GM12878 (cell line): Measurements from ENCODE around the gene DNASE1. TPM values are rescaled to one million over a fixed set of nuclear protein-coding genes. Genes with fewer than 3 reads are reported as not detected.
A peak's percentile ranks its signal among the peaks of the same experiment; 100 is the strongest.

Experiments used
- ASH2L ChIP-seq: fragments of 300-600, 200-600 bp; sonication (generic); IDR thresholded peaks from 2 replicates; pipeline ENCODE4 v1.6.1; 2017; ENCODE audit warnings: low read depth, mild to moderate bottlenecking, borderline replicate concordance
- BCL11A ChIP-seq: IDR thresholded peaks from 2 replicates; pipeline ENCODE4 v1.6.1; 2011; ENCODE audit warnings: low read depth, low read length
- CEBPB ChIP-seq, 2 experiments: fragments of 150-350 bp in 1 of 2; IDR thresholded peaks; 2 replicates each; pipeline ENCODE4 v1.6.1; 2012 to 2014; ENCODE audit warnings: low read depth in 2 of 2, low read length in 2 of 2, borderline replicate concordance in 1 of 2, inconsistent platforms in 1 of 2
- CHD1 ChIP-seq: IDR thresholded peaks from 2 replicates; pipeline ENCODE4 v1.6.1; 2012; ENCODE audit warnings: low read depth, low read length, improper control_type of control experiment
- CREB1 ChIP-seq: IDR thresholded peaks from 2 replicates; pipeline ENCODE4 v1.6.1; 2012; ENCODE audit warnings: low read depth, mild to moderate bottlenecking, inconsistent platforms
- ETV6 ChIP-seq, 2 experiments: fragments of 450-650 bp in 1 of 2; IDR thresholded peaks in 1 of 2; conservative IDR thresholded peaks in 1 of 2; 2 replicates each; pipeline ENCODE4 v1.6.1; 2014; ENCODE audit warnings: antibody characterized with exemption in 1 of 2, borderline replicate concordance in 1 of 2, low read depth in 1 of 2, mild to moderate bottlenecking in 1 of 2, moderate library complexity in 1 of 2
- HCFC1 ChIP-seq: fragments of 150-350 bp; IDR thresholded peaks from 2 replicates; pipeline ENCODE4 v1.6.1; 2014; ENCODE audit warnings: low read length
- HDAC6 ChIP-seq: fragments of 200-600 bp; sonication (generic); IDR thresholded peaks from one replicate; pipeline ENCODE4 v1.8.0; 2017; ENCODE audit warnings: antibody characterized with exemption; ENCODE audit not compliant: unreplicated experiment
- KDM1A ChIP-seq: fragments of 200-600 bp; sonication (generic); IDR thresholded peaks from 2 replicates; pipeline ENCODE4 v1.6.1; 2016; ENCODE audit warnings: borderline replicate concordance
- NR2C1 ChIP-seq: fragments of 450-650 bp; IDR thresholded peaks from 2 replicates; pipeline ENCODE4 v1.6.1; 2017; ENCODE audit warnings: antibody characterized with exemption, mild to moderate bottlenecking, moderate library complexity
- NR2C2 ChIP-seq: IDR thresholded peaks from 2 replicates; pipeline ENCODE4 v1.6.1; 2011; ENCODE audit warnings: borderline replicate concordance, low read depth; ENCODE audit not compliant: control insufficient read depth, insufficient read length
- PML ChIP-seq: IDR thresholded peaks from 2 replicates; pipeline ENCODE4 v1.6.1; 2012; ENCODE audit warnings: low read length, inconsistent platforms
- SIX5 ChIP-seq: IDR thresholded peaks from 2 replicates; pipeline ENCODE4 v1.6.1; 2011; ENCODE audit warnings: mild to moderate bottlenecking, low read depth, low read length, moderate library complexity; ENCODE audit not compliant: severe bottlenecking
- SMAD5 ChIP-seq: IDR thresholded peaks from 2 replicates; pipeline ENCODE4 v1.6.1; 2016; ENCODE audit warnings: antibody characterized with exemption, low read depth
- SMC3 ChIP-seq: IDR thresholded peaks from 2 replicates; pipeline ENCODE4 v1.6.1; 2011; ENCODE audit warnings: low read length, improper control_type of control experiment, borderline replicate concordance
- YY1 ChIP-seq: IDR thresholded peaks from 2 replicates; pipeline ENCODE4 v1.6.1; 2011; ENCODE audit warnings: low read depth, mild to moderate bottlenecking, low read length
- ZNF207 ChIP-seq: fragments of 450-650 bp; IDR thresholded peaks from 2 replicates; pipeline ENCODE4 v1.6.1; 2014; ENCODE audit warnings: antibody characterized with exemption, mild to moderate bottlenecking, borderline replicate concordance
- ZNF217 ChIP-seq: fragments of 450-650 bp; IDR thresholded peaks from 2 replicates; pipeline ENCODE4 v1.6.1; 2017; ENCODE audit warnings: antibody characterized with exemption, mild to moderate bottlenecking
- ZSCAN29 ChIP-seq: fragments of 450-650 bp; IDR thresholded peaks from 2 replicates; pipeline ENCODE4 v1.6.1; 2017; ENCODE audit warnings: mild to moderate bottlenecking, moderate library complexity
- polyA plus RNA-seq, 11 experiments: library from polyadenylated mRNA; depleted of rRNA in 4 of 11; unstranded in 6 of 11; stranded (reverse) in 5 of 11; fragments of >200 nt; fragmentation: Nextera tagmentation in 4 of 11; fragmentation: Illumina TruSeq in 1 of 11; extraction: Ambion mirVana in 4 of 11; extraction: Trizol in 1 of 11; gene quantifications; 1 replicate in 1 of 11; 2 replicates in 10 of 11; pipeline versions ENCODE4 v1.2.1 to v1.2.3, GENCODE V29; 2011 to 2016; ENCODE audit warnings: inconsistent platforms in 2 of 11, missing spikeins in 2 of 11, low read depth in 1 of 11
- total RNA-seq, 4 experiments: library from RNA; depleted of rRNA in 3 of 4; stranded (reverse); fragments of >200 nt in 3 of 4; fragmentation: Illumina TruSeq in 1 of 4; extraction: Trizol in 1 of 4; gene quantifications; 2 replicates each; pipeline versions ENCODE4 v1.2.1 to v1.2.3, GENCODE V29; 2013 to 2021
- TF ChIP-seq, protein P1 (sequence below): IDR thresholded peaks from 2 replicates; pipeline ENCODE4 v1.6.1; 2011; ENCODE audit warnings: low read depth, mild to moderate bottlenecking, low read length, moderate library complexity, borderline replicate concordance; ENCODE audit errors: extremely low read depth
- TF ChIP-seq, protein P2 (sequence below): fragments of 450-650 bp; IDR thresholded peaks from 2 replicates; pipeline ENCODE4 v1.6.1; 2017; ENCODE audit warnings: mild to moderate bottlenecking, moderate library complexity
- TF ChIP-seq, protein P3 (sequence below): fragments of 150-350 bp; IDR thresholded peaks from 2 replicates; pipeline ENCODE4 v1.6.1; 2016; ENCODE audit warnings: low read depth, low read length
- TF ChIP-seq, protein P4 (sequence below): fragments of 450-650 bp; IDR thresholded peaks from 2 replicates; pipeline ENCODE4 v1.6.1; 2014; ENCODE audit warnings: mild to moderate bottlenecking

The DNASE1 gene
- total and polyA plus RNA-seq, 10 of the 15 experiments (the other 5 are each of a cell fraction or from before 2014, with no cell fraction given): 0.23 to 12.0 (median 7.9) TPM

DNA sequence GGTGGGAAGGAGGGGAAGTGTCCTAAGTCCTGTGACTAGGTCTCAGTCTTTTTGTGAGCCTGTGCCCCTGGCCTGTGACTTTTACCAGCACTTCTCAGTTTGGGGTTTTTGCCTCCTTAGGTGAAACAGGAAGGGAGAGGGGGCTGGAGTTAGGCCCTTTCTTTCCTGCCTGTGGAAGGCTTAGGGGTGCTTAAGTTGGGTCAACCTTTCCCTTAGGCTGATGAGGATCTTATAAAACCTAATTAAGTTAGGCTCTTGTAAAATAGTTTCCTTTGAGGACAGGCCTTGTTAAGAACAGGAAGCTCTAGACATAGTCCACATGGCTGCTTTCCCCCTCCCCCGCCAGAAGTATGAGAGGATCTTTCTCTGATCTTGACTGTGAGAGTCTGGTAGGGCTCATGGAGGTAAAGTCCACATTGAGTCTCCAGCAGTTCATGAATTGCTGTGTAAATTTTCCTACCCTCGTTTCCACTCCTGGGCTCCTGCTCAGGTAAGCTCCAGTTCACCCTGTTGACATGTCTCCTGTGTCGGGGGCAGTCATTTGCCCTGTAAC is 17.0 kb upstream of the DNASE1 start (continued):
- TF ChIP-seq, protein P1, sequence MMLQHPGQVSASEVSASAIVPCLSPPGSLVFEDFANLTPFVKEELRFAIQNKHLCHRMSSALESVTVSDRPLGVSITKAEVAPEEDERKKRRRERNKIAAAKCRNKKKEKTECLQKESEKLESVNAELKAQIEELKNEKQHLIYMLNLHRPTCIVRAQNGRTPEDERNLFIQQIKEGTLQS: no peak
- TF ChIP-seq PML (no peak), HDAC6 (no peak), BCL11A (0 out of 2 replicates have a peak, but pooled peaks have one; percentile 13), NR2C2 (no peak), YY1 (0 out of 2 replicates have a peak, but pooled peaks have one; percentile 17), CEBPB (IDR thresholded peaks at IDR 0.05; ENCODE audit: borderline replicate concordance in 1 of 2, low read depth in 2 of 2, low read length in 2 of 2) (no peak), CHD1 (no peak), NR2C1 (no peak), ASH2L (no peak), SIX5 (no peak), ZNF217 (no peak), CREB1 (no peak), ETV6 (conservative IDR thresholded peaks at IDR 0.05 in 1 of 2, IDR thresholded peaks at IDR 0.05 in 1 of 2; ENCODE audit: borderline replicate concordance in 1 of 2, low read depth in 1 of 2) (no peak; a peak in 1 of 4 replicates), SMC3 (no peak), ZSCAN29 (no peak), ZNF207 (no peak), SMAD5 (no peak), HCFC1 (no peak), KDM1A (no peak)
- TF ChIP-seq, protein P2, sequence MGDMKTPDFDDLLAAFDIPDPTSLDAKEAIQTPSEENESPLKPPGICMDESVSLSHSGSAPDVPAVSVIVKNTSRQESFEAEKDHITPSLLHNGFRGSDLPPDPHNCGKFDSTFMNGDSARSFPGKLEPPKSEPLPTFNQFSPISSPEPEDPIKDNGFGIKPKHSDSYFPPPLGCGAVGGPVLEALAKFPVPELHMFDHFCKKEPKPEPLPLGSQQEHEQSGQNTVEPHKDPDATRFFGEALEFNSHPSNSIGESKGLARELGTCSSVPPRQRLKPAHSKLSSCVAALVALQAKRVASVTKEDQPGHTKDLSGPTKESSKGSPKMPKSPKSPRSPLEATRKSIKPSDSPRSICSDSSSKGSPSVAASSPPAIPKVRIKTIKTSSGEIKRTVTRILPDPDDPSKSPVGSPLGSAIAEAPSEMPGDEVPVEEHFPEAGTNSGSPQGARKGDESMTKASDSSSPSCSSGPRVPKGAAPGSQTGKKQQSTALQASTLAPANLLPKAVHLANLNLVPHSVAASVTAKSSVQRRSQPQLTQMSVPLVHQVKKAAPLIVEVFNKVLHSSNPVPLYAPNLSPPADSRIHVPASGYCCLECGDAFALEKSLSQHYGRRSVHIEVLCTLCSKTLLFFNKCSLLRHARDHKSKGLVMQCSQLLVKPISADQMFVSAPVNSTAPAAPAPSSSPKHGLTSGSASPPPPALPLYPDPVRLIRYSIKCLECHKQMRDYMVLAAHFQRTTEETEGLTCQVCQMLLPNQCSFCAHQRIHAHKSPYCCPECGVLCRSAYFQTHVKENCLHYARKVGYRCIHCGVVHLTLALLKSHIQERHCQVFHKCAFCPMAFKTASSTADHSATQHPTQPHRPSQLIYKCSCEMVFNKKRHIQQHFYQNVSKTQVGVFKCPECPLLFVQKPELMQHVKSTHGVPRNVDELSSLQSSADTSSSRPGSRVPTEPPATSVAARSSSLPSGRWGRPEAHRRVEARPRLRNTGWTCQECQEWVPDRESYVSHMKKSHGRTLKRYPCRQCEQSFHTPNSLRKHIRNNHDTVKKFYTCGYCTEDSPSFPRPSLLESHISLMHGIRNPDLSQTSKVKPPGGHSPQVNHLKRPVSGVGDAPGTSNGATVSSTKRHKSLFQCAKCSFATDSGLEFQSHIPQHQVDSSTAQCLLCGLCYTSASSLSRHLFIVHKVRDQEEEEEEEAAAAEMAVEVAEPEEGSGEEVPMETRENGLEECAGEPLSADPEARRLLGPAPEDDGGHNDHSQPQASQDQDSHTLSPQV: no peak
- TF ChIP-seq, protein P3, sequence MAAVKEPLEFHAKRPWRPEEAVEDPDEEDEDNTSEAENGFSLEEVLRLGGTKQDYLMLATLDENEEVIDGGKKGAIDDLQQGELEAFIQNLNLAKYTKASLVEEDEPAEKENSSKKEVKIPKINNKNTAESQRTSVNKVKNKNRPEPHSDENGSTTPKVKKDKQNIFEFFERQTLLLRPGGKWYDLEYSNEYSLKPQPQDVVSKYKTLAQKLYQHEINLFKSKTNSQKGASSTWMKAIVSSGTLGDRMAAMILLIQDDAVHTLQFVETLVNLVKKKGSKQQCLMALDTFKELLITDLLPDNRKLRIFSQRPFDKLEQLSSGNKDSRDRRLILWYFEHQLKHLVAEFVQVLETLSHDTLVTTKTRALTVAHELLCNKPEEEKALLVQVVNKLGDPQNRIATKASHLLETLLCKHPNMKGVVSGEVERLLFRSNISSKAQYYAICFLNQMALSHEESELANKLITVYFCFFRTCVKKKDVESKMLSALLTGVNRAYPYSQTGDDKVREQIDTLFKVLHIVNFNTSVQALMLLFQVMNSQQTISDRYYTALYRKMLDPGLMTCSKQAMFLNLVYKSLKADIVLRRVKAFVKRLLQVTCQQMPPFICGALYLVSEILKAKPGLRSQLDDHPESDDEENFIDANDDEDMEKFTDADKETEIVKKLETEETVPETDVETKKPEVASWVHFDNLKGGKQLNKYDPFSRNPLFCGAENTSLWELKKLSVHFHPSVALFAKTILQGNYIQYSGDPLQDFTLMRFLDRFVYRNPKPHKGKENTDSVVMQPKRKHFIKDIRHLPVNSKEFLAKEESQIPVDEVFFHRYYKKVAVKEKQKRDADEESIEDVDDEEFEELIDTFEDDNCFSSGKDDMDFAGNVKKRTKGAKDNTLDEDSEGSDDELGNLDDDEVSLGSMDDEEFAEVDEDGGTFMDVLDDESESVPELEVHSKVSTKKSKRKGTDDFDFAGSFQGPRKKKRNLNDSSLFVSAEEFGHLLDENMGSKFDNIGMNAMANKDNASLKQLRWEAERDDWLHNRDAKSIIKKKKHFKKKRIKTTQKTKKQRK: no peak
- TF ChIP-seq, protein P4, sequence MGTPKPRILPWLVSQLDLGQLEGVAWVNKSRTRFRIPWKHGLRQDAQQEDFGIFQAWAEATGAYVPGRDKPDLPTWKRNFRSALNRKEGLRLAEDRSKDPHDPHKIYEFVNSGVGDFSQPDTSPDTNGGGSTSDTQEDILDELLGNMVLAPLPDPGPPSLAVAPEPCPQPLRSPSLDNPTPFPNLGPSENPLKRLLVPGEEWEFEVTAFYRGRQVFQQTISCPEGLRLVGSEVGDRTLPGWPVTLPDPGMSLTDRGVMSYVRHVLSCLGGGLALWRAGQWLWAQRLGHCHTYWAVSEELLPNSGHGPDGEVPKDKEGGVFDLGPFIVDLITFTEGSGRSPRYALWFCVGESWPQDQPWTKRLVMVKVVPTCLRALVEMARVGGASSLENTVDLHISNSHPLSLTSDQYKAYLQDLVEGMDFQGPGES: no peak
